Measurements from ENCODE around the gene FOXO1. TPM values are rescaled to one million over a fixed set of nuclear protein-coding genes. Genes with fewer than 3 reads are reported as not detected.

The FOXO1 gene
- total and polyA plus RNA-seq, 2 of the 13 experiments (the other 11 are each of a cell fraction or from before 2014, with no cell fraction given): 8.1 to 13.1 TPM

- TF ChIP-seq, protein P1, sequence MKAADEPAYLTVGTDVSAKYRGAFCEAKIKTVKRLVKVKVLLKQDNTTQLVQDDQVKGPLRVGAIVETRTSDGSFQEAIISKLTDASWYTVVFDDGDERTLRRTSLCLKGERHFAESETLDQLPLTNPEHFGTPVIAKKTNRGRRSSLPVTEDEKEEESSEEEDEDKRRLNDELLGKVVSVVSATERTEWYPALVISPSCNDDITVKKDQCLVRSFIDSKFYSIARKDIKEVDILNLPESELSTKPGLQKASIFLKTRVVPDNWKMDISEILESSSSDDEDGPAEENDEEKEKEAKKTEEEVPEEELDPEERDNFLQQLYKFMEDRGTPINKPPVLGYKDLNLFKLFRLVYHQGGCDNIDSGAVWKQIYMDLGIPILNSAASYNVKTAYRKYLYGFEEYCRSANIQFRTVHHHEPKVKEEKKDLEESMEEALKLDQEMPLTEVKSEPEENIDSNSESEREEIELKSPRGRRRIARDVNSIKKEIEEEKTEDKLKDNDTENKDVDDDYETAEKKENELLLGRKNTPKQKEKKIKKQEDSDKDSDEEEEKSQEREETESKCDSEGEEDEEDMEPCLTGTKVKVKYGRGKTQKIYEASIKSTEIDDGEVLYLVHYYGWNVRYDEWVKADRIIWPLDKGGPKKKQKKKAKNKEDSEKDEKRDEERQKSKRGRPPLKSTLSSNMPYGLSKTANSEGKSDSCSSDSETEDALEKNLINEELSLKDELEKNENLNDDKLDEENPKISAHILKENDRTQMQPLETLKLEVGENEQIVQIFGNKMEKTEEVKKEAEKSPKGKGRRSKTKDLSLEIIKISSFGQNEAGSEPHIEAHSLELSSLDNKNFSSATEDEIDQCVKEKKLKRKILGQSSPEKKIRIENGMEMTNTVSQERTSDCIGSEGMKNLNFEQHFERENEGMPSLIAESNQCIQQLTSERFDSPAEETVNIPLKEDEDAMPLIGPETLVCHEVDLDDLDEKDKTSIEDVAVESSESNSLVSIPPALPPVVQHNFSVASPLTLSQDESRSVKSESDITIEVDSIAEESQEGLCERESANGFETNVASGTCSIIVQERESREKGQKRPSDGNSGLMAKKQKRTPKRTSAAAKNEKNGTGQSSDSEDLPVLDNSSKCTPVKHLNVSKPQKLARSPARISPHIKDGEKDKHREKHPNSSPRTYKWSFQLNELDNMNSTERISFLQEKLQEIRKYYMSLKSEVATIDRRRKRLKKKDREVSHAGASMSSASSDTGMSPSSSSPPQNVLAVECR (CRISPR knock-in tag; IDR thresholded peaks at IDR 0.05; ENCODE audit: borderline replicate concordance): peak; percentile 74; the same call in 1 of the 2 replicates
- TF ChIP-seq NAIF1 (CRISPR knock-in tag; IDR thresholded peaks at IDR 0.05; ENCODE audit: borderline replicate concordance) (no peak), CHD2 (IDR thresholded peaks at IDR 0.05; ENCODE audit: low read depth, low read length) (no peak), PAX8 (CRISPR knock-in tag; IDR thresholded peaks at IDR 0.05; ENCODE audit: borderline replicate concordance) (no peak), FOXC1 (CRISPR knock-in tag; IDR thresholded peaks at IDR 0.05; ENCODE audit: borderline replicate concordance) (0 out of 2 replicates have a peak, but pooled peaks have one; percentile 56), CREB1 (IDR thresholded peaks at IDR 0.05) (peak; percentile 19; the same call in 1 of the 2 replicates), CREB1 (CRISPR knock-in tag; IDR thresholded peaks at IDR 0.05) (no peak), MTA1 (CRISPR knock-in tag; IDR thresholded peaks at IDR 0.05; ENCODE audit: borderline replicate concordance) (0 out of 2 replicates have a peak, but pooled peaks have one; percentile 29), LCORL (IDR thresholded peaks at IDR 0.05) (peak; percentile 20; the same call in 1 of the 2 replicates), LCORL (CRISPR knock-in tag; IDR thresholded peaks at IDR 0.05) (peak; percentile 96), ZNF484 (CRISPR knock-in tag; IDR thresholded peaks at IDR 0.05; ENCODE audit: borderline replicate concordance, low read depth) (no peak), MED8 (CRISPR knock-in tag; IDR thresholded peaks at IDR 0.05; ENCODE audit: insufficient replicate concordance) (peak; percentile 54), THRA (CRISPR knock-in tag; IDR thresholded peaks at IDR 0.05; ENCODE audit: borderline replicate concordance) (peak; percentile 90; the same call in 1 of the 2 replicates), TCF7L2 (IDR thresholded peaks at IDR 0.05; ENCODE audit: low read depth, low read length) (no peak)
- TF ChIP-seq, protein P2, sequence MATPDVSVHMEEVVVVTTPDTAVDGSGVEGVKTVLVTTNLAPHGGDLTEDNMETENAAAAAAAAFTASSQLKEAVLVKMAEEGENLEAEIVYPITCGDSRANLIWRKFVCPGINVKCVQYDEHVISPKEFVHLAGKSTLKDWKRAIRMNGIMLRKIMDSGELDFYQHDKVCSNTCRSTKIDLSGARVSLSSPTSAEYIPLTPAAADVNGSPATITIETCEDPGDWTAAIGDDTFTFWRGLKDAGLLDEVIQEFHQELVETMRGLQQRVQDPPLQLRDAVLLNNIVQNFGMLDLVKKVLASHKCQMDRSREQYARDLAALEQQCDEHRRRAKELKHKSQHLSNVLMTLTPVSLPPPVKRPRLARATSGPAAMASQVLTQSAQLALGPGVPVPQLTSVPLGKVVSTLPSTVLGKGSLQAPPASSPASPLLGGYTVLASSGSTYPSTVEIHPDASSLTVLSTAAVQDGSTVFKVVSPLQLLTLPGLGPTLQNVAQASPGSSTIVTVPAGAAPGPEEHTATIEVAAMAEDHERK (CRISPR knock-in tag; IDR thresholded peaks at IDR 0.05; ENCODE audit: low read depth): no peak
- TF ChIP-seq, protein P3, sequence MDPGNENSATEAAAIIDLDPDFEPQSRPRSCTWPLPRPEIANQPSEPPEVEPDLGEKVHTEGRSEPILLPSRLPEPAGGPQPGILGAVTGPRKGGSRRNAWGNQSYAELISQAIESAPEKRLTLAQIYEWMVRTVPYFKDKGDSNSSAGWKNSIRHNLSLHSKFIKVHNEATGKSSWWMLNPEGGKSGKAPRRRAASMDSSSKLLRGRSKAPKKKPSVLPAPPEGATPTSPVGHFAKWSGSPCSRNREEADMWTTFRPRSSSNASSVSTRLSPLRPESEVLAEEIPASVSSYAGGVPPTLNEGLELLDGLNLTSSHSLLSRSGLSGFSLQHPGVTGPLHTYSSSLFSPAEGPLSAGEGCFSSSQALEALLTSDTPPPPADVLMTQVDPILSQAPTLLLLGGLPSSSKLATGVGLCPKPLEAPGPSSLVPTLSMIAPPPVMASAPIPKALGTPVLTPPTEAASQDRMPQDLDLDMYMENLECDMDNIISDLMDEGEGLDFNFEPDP (CRISPR knock-in tag; conservative IDR thresholded peaks at IDR 0.05): no peak
- TF ChIP-seq, protein P4, sequence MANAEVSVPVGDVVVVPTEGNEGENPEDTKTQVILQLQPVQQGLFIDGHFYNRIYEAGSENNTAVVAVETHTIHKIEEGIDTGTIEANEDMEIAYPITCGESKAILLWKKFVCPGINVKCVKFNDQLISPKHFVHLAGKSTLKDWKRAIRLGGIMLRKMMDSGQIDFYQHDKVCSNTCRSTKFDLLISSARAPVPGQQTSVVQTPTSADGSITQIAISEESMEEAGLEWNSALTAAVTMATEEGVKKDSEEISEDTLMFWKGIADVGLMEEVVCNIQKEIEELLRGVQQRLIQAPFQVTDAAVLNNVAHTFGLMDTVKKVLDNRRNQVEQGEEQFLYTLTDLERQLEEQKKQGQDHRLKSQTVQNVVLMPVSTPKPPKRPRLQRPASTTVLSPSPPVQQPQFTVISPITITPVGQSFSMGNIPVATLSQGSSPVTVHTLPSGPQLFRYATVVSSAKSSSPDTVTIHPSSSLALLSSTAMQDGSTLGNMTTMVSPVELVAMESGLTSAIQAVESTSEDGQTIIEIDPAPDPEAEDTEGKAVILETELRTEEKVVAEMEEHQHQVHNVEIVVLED (CRISPR knock-in tag; IDR thresholded peaks at IDR 0.05; ENCODE audit: borderline replicate concordance): 0 out of 2 replicates have a peak, but pooled peaks have one; percentile 5
- TF ChIP-seq, protein P5, sequence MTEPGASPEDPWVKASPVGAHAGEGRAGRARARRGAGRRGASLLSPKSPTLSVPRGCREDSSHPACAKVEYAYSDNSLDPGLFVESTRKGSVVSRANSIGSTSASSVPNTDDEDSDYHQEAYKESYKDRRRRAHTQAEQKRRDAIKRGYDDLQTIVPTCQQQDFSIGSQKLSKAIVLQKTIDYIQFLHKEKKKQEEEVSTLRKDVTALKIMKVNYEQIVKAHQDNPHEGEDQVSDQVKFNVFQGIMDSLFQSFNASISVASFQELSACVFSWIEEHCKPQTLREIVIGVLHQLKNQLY (CRISPR knock-in tag; IDR thresholded peaks at IDR 0.05): no peak
These were observed 129.9 kb downstream of the FOXO1 start (continued) for GRCh38 chr13:40536443-40537113.
